Osteocyte (in vitro differentiated cells): ENCODE data around the gene KDM1B. TPM values are rescaled to one million over a fixed set of nuclear protein-coding genes. Genes with fewer than 3 reads are reported as not detected.
"Not testable (repeated sequence)": the region's sequence is repeated elsewhere in the genome, so short reads cannot be mapped to it uniquely, and the experiment has no call there.

Source experiments
- DNase-seq: peaks from one replicate; pipeline ENCODE4 v3.0.0; 2021; ENCODE audit warnings: mixed read lengths; ENCODE audit not compliant: unreplicated experiment; ENCODE audit errors: extremely low spot score
- H3K27ac Mint-ChIP-seq: one replicate; pipeline ENCODE4 v1.8.0; 2021; ENCODE audit warnings: mild to moderate bottlenecking, mixed read lengths; ENCODE audit not compliant: unreplicated experiment
- H3K27me3 Mint-ChIP-seq: one replicate; pipeline ENCODE4 v1.8.0; 2021; ENCODE audit warnings: mixed read lengths; ENCODE audit not compliant: unreplicated experiment
- H3K36me3 Mint-ChIP-seq: one replicate; pipeline ENCODE4 v1.8.0; 2021; ENCODE audit warnings: mixed read lengths; ENCODE audit not compliant: unreplicated experiment
- H3K4me1 Mint-ChIP-seq: one replicate; pipeline ENCODE4 v1.8.0; 2021; ENCODE audit warnings: mixed read lengths; ENCODE audit not compliant: unreplicated experiment
- H3K4me3 Mint-ChIP-seq: one replicate; pipeline ENCODE4 v1.8.0; 2021; ENCODE audit warnings: mild to moderate bottlenecking, moderate library complexity, mixed read lengths; ENCODE audit not compliant: unreplicated experiment
- H3K9me3 Mint-ChIP-seq: one replicate; pipeline ENCODE4 v1.8.0; 2021; ENCODE audit warnings: mixed read lengths; ENCODE audit not compliant: unreplicated experiment
- total RNA-seq: library from RNA; stranded (reverse); gene quantifications from 2 replicates; pipeline ENCODE4 v1.2.1, GENCODE V29; 2021
- TF ChIP-seq, protein P1 (sequence below): fragments of 200-600 bp; sonication (generic); IDR thresholded peaks from 2 replicates; pipeline ENCODE4 v1.5.0; 2021; ENCODE audit warnings: antibody characterized with exemption, mild to moderate bottlenecking, moderate library complexity

The KDM1B gene
- total RNA-seq, 1 donor from 2014 or later = 12.1 TPM

DNA sequence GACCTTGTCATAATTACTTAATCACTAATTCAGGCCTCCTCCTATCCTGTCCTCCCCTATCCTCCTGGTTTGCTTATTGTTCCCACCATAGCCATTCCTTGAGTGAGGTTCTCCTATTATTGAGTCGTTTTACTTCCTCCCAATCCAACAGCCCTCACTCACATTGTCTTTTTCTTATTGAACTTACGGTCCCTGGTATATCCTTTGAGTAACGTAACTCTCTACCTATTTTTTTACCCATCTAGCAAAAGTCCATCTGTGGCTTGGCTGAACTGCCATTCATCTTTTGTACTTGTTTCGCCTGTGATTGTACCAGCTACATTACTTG is 66.0 kb downstream of the KDM1B start:
- H3K9me3 Mint-ChIP-seq = peaks cover 3% of the 10 kb centered on the region
- peaks cover 33% of the 10 kb centered on the region for H3K36me3 Mint-ChIP-seq
- DNase-seq = no peak
- H3K4me1 Mint-ChIP-seq = peaks cover 9% of the 10 kb centered on the region
- TF ChIP-seq, protein P1, sequence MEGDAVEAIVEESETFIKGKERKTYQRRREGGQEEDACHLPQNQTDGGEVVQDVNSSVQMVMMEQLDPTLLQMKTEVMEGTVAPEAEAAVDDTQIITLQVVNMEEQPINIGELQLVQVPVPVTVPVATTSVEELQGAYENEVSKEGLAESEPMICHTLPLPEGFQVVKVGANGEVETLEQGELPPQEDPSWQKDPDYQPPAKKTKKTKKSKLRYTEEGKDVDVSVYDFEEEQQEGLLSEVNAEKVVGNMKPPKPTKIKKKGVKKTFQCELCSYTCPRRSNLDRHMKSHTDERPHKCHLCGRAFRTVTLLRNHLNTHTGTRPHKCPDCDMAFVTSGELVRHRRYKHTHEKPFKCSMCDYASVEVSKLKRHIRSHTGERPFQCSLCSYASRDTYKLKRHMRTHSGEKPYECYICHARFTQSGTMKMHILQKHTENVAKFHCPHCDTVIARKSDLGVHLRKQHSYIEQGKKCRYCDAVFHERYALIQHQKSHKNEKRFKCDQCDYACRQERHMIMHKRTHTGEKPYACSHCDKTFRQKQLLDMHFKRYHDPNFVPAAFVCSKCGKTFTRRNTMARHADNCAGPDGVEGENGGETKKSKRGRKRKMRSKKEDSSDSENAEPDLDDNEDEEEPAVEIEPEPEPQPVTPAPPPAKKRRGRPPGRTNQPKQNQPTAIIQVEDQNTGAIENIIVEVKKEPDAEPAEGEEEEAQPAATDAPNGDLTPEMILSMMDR = no peak
- no peak overlapping the region for H3K4me3 Mint-ChIP-seq
- H3K27ac Mint-ChIP-seq = no peak overlapping the region
- no peaks in the 10 kb centered on the region for H3K27me3 Mint-ChIP-seq

DNA sequence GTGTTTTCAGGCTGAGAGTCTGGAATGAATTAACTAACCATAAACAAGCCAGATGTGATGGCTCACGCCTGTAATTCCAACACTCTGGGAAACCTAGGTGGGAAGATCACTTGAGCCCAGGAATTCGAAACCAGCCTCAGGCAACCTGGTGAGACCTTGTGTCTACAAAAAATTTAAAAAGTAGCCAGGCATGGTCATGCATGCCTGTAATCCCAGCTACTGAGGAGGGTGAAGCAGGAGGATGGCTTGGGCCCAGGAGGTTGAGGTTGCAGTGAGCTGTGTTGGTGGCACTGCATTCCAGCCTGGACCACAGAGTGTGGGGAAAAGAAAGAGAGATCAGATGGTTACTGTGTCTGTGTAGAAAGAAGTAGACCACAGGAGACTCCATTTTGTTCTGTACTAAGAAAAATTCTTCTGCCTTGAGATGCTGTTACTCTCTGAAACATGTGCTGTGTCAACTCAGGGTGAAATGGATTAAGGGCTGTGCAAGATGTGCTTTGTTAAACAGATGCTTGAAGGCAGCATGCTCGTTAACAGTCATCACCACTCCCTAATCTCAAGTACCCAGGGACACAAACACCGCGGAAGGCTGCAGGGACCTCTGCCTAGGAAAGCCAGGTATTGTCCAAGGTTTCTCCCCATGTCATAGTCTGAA is 71.4 kb downstream of the KDM1B start:
- DNase-seq, H3K4me3 Mint-ChIP-seq, H3K27me3 Mint-ChIP-seq: not testable (repeated sequence)
- H3K27ac Mint-ChIP-seq = peak overlapping the region; percentile 67
- H3K9me3 Mint-ChIP-seq = peaks cover 13% of the 10 kb centered on the region
- H3K36me3 Mint-ChIP-seq = peaks cover 65% of the 10 kb centered on the region
- H3K4me1 Mint-ChIP-seq = peaks cover 12% of the 10 kb centered on the region

DNA sequence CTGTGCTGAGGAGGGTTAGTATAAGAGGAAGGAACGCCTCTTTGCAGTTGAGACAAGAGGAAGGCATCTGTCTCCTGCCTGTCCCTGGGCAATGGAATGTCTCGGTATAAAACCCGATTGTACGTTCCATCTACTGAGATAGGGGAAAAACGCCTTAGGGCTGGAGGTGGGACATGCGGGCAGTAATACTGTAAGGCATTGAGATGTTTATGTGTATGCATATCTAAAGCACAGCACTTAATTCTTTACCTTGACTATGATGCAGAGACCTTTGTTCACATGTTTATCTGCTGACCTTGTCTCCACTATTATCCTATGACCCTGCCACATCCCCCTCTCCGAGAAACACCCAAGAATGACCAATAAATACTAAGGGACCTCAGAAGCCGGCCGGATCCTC is 71.9 kb downstream of the KDM1B start:
- H3K27me3 Mint-ChIP-seq, DNase-seq, H3K4me3 Mint-ChIP-seq: not testable (repeated sequence)
- Mint-ChIP-seq H3K4me1 (peaks cover 12% of the 10 kb centered on the region), H3K27ac (peak overlapping the region; percentile 67), H3K36me3 (peaks cover 65% of the 10 kb centered on the region), H3K9me3 (peaks cover 18% of the 10 kb centered on the region)

DNA sequence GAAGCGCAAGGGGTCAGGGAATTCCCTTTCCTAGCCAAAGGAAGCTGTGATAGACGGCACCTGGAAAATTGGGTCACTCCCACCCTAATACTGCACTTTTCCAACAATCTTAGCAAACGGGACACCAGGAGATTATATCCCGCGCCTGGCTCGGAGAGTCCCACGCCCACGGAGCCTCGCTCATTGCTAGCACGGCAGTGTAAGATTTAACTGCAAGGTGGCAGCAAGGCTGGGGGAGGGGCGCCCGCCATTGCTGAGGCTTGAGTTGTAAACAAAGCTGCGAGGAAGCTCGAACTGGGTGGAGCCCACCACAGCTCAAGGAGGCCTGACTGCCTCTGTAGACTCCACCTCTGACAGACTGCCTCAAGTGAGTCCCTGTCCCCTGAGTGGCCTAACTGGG is 73.4 kb downstream of the KDM1B start:
- peaks cover 12% of the 10 kb centered on the region for H3K4me1 Mint-ChIP-seq
- peaks cover 72% of the 10 kb centered on the region for H3K36me3 Mint-ChIP-seq
- H3K9me3 Mint-ChIP-seq = peaks cover 18% of the 10 kb centered on the region
- not testable (repeated sequence) for DNase-seq, H3K27me3 Mint-ChIP-seq, H3K4me3 Mint-ChIP-seq, H3K27ac Mint-ChIP-seq

DNA sequence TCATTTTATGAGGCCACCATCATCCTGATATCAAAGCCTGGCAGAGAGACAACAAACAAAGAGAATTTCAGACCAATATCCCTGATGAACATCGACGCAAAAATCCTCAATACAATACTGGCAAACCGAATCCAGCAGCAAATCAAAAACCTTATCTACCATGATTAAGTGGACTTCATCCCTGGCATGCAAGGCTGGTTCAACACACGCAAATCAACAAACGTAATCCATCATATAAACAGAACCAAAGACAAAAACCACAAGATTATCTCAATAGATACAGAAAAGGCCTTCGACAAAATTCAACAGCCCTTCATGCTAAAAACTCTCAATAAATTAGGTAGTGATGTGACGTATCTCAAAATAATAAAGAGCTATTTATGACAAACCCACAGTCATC is 76.6 kb downstream of the KDM1B start:
- H3K4me1 Mint-ChIP-seq, H3K27me3 Mint-ChIP-seq, H3K4me3 Mint-ChIP-seq, DNase-seq, H3K27ac Mint-ChIP-seq: not testable (repeated sequence)
- Mint-ChIP-seq H3K36me3 (peaks cover 87% of the 10 kb centered on the region), H3K9me3 (peaks cover 18% of the 10 kb centered on the region)

DNA sequence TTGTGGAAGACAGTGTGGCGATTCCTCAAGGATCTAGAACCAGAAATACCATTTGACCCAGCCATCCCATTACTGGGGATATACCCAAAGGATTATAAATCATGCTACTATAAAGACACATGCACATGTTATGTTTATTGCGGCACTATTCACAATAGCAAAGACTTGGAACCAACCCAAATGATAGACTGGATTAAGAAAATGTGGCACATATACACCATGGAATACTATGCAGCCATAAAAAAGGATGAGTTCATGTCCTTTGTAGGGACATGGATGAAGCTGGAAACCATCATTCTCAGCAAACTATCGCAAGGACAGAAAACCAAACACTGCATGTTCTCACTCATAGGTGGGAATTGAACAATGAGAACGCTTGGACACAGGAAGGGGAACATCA is 78.5 kb downstream of the KDM1B start:
- not testable (repeated sequence) for H3K27ac Mint-ChIP-seq, H3K27me3 Mint-ChIP-seq, H3K4me1 Mint-ChIP-seq, DNase-seq, H3K4me3 Mint-ChIP-seq
- Mint-ChIP-seq H3K36me3 (peaks cover 79% of the 10 kb centered on the region), H3K9me3 (peaks cover 18% of the 10 kb centered on the region)

DNA sequence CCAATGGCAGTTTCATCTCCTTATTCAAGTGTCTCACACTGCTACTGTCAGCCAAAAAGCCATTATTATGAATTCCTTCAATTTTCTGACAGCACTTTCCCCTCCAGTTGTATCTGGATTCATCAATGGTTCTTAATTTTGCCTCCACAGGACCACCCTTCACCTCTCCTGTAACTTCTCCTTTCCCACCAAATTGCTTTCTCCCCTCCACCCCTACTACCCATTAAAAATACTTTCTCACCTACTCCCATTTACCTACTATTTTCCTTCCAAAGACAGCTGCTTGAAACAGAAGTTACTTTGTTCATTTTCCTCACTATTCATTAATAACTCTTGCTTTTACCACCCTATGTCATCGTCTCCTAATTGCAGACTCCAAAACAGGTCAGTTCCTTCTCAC is 79.3 kb downstream of the KDM1B start:
- peaks cover 72% of the 10 kb centered on the region for H3K36me3 Mint-ChIP-seq
- H3K27ac Mint-ChIP-seq = no peak overlapping the region
- TF ChIP-seq, protein P1 = no peak
- no peak for DNase-seq
- no peaks in the 10 kb centered on the region for H3K27me3 Mint-ChIP-seq
- no peak overlapping the region for H3K4me3 Mint-ChIP-seq
- H3K9me3 Mint-ChIP-seq = peaks cover 18% of the 10 kb centered on the region
- no peaks in the 10 kb centered on the region for H3K4me1 Mint-ChIP-seq
